GM21447 (cell line): ENCODE data around the gene YBEY.
"Not testable (repeated sequence)": the region's sequence is repeated elsewhere in the genome, so short reads cannot be mapped to it uniquely, and the experiment has no call there.

ENCODE experiments used
- ATAC-seq: cut with Tn5 transposase; IDR thresholded peaks from one replicate; pipeline ENCODE4 v1.9.1; 2021; ENCODE audit not compliant: unreplicated experiment

YBEY gene

GRCh38 chr21:46299167-46299566, 13.0 kb downstream of the YBEY start:
- no peak for ATAC-seq

GRCh38 chr21:46301759-46302158, 15.6 kb downstream of the YBEY start:
- no peak for ATAC-seq

- ATAC-seq, result no peak
Observed at GRCh38 chr21:46304437-46304836, 18.3 kb downstream of the YBEY start.

GRCh38 chr21:46304955-46305354, 18.8 kb downstream of the YBEY start:
- ATAC-seq, result no peak

- ATAC-seq, result no peak
Observed at GRCh38 chr21:46307625-46308024, 21.5 kb downstream of the YBEY start.

GRCh38 chr21:46308431-46308830, 22.3 kb downstream of the YBEY start:
- no peak for ATAC-seq

- ATAC-seq, result not testable (repeated sequence)
Observed at GRCh38 chr21:46310260-46310659, 24.1 kb downstream of the YBEY start.

- ATAC-seq, result no peak
Observed at GRCh38 chr21:46311568-46311967, 25.4 kb downstream of the YBEY start.

GRCh38 chr21:46312949-46313348, 26.8 kb downstream of the YBEY start:
- no peak for ATAC-seq

GRCh38 chr21:46314441-46315020, 28.4 kb downstream of the YBEY start:
- ATAC-seq, result no peak

GRCh38 chr21:46316708-46317324, 30.7 kb downstream of the YBEY start:
- ATAC-seq, result no peak

GRCh38 chr21:46317710-46318463, 31.7 kb downstream of the YBEY start:
- ATAC-seq, result no peak

GRCh38 chr21:46318464-46318845, 32.3 kb downstream of the YBEY start:
- no peak for ATAC-seq

- no peak for ATAC-seq
Observed at GRCh38 chr21:46319186-46319585, 33.0 kb downstream of the YBEY start.

- no peak for ATAC-seq
Observed at GRCh38 chr21:46320331-46320801, 34.2 kb downstream of the YBEY start.

- ATAC-seq, result no peak
Observed at GRCh38 chr21:46322351-46323226, 36.4 kb downstream of the YBEY start.

- no peak for ATAC-seq
Observed at GRCh38 chr21:46323227-46323709, 37.1 kb downstream of the YBEY start.

GRCh38 chr21:46323710-46324389, 37.7 kb downstream of the YBEY start, which contains the start of the genes C21orf58 and PCNT:
TSS of gene C21orf58 (minus strand) at chr21:46323870. CDS start at chr21:46322738, 1,132 bp downstream.
TSS of gene PCNT (plus strand) at chr21:46324156. CDS start at chr21:46324229, 73 bp downstream.
- peak; percentile 78 for ATAC-seq

GRCh38 chr21:46324390-46325072, 38.4 kb downstream of the YBEY start:
- ATAC-seq, result peak; percentile 45
